SH-SY5Y (cell line): ENCODE data around the gene CHRD.

ENCODE experiments used
- GATA2 ChIP-seq: IDR thresholded peaks from 2 replicates; pipeline ENCODE4 v1.6.1; 2011; ENCODE audit warnings: mild to moderate bottlenecking, low read depth, low read length
- GATA3 ChIP-seq: IDR thresholded peaks from 2 replicates; pipeline ENCODE4 v1.6.1; 2011; ENCODE audit warnings: low read depth, mild to moderate bottlenecking, low read length, moderate library complexity

The CHRD gene

DNA sequence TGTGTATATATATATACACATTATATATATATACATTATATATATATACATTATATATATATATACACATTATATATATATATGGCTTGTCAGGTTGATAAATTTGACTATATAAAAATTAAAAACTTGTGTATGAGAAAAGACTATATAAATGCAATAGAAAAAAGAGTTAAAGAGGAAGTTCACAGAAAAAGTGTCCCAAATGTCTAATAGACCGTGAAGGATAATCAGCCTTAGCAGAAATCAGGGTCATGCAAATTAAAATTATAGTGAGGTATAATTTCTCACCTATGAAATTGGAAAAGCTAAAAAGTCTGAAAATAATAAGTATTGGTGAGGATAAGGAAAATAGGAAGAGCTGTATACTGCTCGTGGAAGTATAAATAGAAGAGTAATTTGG lies 51.1 kb downstream of the CHRD start:
- TF ChIP-seq GATA3 (no peak), GATA2 (no peak)

DNA sequence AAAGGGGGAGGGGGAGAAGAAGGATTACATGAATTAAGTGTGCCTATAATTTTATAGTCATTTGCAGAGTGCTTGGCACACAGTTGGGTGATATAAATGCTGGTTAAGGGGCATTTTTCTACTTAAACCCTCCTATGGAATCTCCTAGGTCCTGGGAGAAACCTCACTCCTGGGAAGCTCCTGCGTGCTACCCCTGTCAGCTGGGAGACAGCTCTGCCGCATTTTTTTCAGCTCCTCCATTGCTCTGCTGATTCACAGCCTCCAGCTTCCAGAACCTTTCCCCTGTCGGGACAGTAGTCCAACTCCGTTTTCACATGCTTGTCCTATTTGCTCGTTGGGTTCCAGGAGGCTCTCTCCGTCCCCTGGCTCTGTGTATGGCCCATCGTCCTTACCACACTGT lies 59.2 kb downstream of the CHRD start:
- TF ChIP-seq GATA2 = no peak
- TF ChIP-seq GATA3 = no peak
